Epithelial cell of proximal tubule (primary cell): Measurements from ENCODE around the gene ZNF491. TPM values are rescaled to one million over a fixed set of nuclear protein-coding genes. Genes with fewer than 3 reads are reported as not detected.
A peak's percentile ranks its signal among the peaks of the same experiment; 100 is the strongest.

Experiments
- DNase-seq: peaks from one replicate; pipeline ENCODE4 v3.0.0-alpha.2; 2011; ENCODE audit warnings: low read depth
- H3K4me3 ChIP-seq: 2 replicates; pipeline ENCODE4 v1.5.1; 2011; ENCODE audit warnings: low read depth, mild to moderate bottlenecking, low read length
- CTCF ChIP-seq: conservative IDR thresholded peaks from 2 replicates; pipeline ENCODE4 v1.5.1; 2012; ENCODE audit warnings: low read depth, mild to moderate bottlenecking, low read length
- total RNA-seq: library from RNA; depleted of rRNA; stranded (reverse); fragments of >200 nt; gene quantifications from 2 replicates; pipeline ENCODE4 v1.2.3, GENCODE V29; 2015

Gene ZNF491
- total RNA-seq: 0.17 and 0.29 TPM in 2 replicates

- DNase-seq: no peak
- no peak for TF ChIP-seq CTCF
- peak within 1 kb of the TSS; percentile 77 for H3K4me3 ChIP-seq
Observed at GRCh38 chr19:11798391-11799330, at the start of gene ZNF491. Gene ZNF491, plus strand, starts transcription at chr19:11798523. Its CDS starts 7,431 bp downstream, at chr19:11805954.

- no peak for TF ChIP-seq CTCF
- H3K4me3 ChIP-seq: no peak overlapping the region
- no peak for DNase-seq
Observed at GRCh38 chr19:11749751-11750150, 48.6 kb upstream of the ZNF491 start.

DNA sequence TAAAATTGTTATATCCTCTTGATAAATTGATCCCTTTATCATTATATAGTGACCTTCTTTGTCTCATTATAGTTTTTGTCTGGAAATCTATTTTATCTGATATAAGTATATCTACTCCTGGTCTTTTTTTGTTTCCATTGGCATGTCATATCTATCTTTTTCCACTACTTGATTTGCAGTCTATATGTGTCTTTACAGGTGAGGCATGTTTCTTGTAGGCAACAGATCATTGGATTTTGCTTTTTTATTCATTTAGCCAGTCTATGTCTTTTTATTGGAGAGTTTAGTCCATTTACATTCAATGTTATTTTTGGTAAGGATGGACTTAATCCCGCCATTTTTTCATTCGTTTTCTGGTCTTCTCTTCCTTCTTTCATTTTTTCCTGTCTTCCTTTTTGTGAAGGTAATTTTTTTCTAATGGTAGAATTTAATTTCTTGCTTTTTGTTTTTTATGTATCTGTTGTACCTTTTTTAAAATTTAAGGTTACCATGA is 46.0 kb upstream of the ZNF491 start:
- no peak for TF ChIP-seq CTCF
- no peak for DNase-seq
- H3K4me3 ChIP-seq: no peak overlapping the region

- H3K4me3 ChIP-seq: no peak overlapping the region
- no peak for DNase-seq
- TF ChIP-seq CTCF: no peak
Observed at GRCh38 chr19:11754663-11755062, 43.7 kb upstream of the ZNF491 start.

GRCh38 chr19:11756965-11757364 is 41.4 kb upstream of the ZNF491 start:
- no peak for TF ChIP-seq CTCF
- no peak overlapping the region for H3K4me3 ChIP-seq
- no peak for DNase-seq

DNA sequence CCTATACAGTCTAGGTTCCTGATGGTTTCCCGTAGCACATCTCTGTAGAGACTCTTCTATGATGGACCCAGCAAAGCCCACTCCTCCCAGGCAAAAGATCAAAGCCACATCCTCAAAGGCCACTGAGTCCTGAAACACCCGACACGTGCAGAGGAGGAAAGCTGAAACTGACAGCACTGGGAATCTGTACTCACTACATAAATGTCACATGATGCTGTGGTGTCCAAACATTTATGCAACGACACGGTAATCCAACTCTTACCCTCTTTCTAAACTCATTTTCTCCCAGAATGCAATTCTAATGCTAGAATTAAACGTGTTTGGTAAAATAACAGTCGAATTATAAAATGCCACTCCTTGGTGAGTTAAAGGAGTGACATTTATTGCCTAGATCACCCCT is 38.5 kb upstream of the ZNF491 start:
- TF ChIP-seq CTCF: no peak
- DNase-seq: no peak
- no peak overlapping the region for H3K4me3 ChIP-seq
